Measurements from ENCODE around the gene TRIM44.
A peak's percentile ranks its signal among the peaks of the same experiment; 100 is the strongest.

TRIM44 gene

DNA sequence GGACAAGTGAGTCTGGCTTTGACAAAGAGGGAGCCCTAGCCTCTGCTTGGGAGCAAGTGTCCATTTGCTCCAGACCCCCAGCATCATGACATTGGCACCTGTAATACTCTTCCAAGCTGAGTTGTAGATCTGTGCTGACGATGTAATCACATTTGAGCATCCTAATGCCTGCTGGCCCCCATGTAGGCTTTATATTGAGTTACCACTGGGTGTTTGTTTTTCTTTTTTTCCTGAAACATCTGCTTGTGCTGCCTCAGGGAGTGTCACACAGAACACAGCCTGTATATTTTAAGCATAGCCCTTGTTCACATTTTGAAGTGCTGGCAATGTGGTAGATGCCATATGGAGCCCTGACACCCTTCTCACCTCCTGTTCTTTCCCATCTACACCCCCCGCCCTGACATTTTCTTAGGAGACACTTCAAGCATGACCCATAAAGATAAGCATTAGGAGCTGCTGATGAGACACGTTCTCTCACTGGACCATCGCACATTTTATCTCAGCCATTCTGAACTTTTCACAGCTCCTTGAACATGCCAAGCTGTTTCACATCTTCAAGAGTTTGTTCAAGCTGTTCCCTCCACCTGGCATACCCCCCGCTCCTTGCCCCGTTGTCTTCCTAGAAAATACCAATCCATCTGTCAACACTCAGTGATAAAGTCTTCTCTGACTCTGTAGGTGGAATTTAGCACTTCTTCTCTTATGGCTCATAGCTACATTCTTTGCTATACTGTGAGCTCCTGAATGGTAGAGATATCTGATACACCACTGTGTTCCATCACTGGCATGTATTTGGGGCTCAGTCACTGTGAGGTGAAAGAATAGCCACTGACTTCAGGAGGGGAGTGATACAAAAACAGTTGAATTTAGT, 128.7 kb downstream of the TRIM44 start:
- no peak for DNase-seq (ENCODE audit: low spot score)

DNA sequence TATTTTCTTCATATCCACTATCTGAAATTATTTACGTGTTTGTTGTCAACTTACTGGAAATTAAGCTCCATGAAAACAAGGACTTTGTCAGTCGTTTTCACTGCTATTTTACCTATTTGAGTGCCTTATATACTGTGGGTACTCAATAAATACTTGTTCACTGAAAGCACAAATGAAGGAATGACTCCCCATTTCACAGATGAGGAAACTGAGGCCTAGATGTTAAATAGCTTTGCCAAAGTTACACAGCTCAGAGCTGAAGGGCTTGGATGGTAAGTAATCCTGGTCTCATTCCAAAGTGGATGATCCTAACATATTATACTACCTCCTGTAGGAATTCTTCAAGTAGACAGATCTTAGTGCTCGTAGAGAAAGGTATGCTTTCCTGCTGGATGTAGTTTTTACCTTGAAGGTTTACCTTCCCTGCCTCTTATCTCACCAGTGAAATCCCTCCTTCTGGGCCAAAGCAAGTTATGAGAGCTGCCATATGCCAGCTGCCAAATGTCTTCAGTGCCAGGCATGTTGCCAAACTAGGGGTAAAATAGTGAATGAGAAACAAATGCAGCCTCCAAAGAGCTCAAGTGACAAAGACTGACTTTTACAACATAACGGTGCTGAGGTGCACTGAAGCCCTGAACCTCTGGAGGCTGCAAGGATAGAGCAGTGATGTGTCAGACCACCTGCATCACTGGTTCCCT, 129.7 kb downstream of the TRIM44 start:
- no peak for DNase-seq (ENCODE audit: low spot score)

DNA sequence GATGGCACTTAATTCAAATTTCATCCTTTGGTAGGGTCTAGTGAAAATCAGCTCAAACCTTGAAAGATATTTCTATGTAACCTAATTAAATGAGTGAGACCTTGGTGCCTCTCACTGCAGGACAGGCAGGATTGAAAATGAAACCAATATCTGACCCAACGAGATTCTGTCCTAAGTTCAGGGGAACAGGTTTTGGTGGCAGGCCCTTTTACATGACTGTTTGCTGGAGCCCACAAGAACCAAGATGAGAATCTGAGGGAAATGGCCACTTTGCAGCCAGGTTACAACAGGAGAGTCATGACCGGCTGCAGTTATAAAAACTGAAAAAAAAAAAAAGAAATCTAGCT, 130.2 kb downstream of the TRIM44 start:
- no peak for DNase-seq (ENCODE audit: low spot score)

DNA sequence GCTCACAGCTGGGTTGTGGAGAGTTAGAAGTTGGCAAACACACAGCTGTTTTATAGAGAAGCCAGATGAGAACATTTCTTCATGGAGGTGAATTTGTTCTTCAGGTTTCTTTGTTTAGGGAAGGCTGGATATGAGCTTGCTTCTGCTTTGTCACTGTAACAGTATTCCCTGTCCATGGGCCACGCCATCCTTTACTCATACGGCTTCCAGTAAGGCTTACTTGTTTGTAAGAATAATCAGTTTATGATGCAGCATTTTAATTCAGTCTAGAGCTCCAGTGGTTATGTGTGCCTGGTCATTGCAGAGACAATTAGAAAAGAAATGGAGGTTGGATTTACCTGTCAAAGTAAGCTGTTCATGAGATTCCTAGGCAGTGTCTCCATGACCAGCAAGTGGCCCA, 131.8 kb downstream of the TRIM44 start:
- no peak for DNase-seq (ENCODE audit: low spot score)

DNA sequence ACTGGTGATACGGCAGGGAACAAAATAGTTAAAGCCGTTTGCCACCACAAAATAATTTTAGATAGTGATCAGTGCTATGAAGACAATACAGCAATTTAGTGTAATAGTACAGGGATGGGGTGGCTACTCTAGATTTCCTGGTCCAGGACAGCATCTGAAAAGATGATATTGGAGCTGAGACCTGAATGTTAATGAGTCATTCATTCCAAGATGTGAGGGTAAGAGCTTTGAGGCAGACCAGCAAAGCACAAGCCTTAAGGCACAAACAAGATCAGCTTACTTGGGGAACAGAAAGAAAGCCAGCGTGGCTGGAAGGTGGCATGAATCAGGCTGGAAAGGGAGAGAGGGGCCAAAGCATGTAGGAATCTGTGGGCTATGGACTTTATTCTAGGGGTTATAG, 132.3 kb downstream of the TRIM44 start:
- no peak for DNase-seq (ENCODE audit: low spot score)

DNA sequence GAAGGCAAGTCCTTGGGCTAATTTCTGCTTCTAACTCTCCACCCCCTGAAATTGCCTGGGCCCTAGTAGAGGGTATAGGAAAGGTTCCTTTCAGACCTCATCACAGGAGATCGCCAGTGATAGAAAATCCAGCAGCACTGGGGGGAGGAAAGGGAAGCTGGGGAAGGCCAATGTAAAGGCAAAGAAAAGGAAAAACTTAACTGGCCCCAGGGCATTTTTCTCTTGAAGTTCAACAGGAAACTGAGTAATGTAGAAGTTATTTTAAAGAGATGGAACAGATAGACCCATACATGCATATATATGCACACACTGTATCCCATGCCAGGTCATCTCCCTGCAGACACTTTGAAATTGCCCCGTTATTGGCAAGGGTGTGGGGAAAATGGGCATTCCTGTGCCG, 134.0 kb downstream of the TRIM44 start:
- no peak for DNase-seq (ENCODE audit: low spot score)

DNA sequence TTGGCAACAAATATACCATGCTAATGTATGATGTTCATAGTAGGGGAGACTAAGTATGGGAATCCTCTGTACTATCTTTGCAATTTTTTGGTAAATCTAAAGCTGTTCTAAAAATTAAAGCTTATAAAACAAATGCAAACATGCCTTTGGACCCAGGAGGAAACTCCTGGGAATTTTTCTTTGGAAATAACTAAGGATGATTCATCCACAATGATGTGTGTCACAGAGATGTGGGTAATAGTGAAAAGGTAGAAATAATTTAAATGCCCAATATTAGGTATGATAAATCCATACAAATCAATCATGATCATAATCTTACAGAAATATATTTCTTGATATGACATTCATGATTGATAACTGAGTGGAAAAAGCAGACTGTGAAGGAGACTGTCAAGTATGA, 135.8 kb downstream of the TRIM44 start:
- no peak for DNase-seq (ENCODE audit: low spot score)

DNA sequence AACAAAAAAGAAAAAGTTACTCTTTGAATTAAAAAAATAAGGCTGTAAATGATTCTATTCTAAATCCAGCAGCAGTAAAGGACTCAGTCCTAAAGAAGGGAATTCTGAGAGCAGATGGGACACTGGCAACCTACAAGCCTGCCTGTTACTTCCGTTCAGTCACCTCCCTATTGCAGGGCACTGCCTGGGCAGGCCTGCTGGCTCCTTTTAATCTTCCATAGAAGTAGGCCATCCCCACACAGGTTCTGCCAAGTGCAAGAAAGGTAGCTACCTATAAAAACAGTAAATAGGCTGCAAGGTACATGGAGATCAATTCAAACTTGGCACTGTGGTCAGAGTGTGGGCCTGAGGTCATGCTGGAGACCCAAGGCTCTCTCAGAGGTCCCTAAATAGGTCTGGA, 136.4 kb downstream of the TRIM44 start:
- no peak for DNase-seq (ENCODE audit: low spot score)

DNA sequence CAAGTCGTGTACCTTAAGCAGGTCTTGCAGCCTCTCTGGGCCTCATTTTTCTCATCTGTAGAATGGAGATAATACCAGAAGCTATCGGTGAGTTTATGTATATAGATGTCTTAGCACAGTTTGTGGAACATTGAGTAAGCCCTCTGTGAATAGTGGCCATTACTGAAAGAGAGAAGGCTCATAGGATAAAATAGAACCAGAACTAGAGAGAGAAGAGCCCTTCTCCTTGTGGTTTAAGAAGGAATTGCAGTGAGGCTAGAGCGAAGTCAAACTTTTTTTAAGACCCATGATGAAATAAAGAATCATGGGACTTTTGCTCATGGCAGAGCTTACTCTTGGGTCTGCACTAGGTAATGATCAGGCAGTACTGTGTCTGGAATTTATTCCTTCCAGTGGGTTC, 137.1 kb downstream of the TRIM44 start:
- DNase-seq (ENCODE audit: low spot score), result peak; percentile 12

DNA sequence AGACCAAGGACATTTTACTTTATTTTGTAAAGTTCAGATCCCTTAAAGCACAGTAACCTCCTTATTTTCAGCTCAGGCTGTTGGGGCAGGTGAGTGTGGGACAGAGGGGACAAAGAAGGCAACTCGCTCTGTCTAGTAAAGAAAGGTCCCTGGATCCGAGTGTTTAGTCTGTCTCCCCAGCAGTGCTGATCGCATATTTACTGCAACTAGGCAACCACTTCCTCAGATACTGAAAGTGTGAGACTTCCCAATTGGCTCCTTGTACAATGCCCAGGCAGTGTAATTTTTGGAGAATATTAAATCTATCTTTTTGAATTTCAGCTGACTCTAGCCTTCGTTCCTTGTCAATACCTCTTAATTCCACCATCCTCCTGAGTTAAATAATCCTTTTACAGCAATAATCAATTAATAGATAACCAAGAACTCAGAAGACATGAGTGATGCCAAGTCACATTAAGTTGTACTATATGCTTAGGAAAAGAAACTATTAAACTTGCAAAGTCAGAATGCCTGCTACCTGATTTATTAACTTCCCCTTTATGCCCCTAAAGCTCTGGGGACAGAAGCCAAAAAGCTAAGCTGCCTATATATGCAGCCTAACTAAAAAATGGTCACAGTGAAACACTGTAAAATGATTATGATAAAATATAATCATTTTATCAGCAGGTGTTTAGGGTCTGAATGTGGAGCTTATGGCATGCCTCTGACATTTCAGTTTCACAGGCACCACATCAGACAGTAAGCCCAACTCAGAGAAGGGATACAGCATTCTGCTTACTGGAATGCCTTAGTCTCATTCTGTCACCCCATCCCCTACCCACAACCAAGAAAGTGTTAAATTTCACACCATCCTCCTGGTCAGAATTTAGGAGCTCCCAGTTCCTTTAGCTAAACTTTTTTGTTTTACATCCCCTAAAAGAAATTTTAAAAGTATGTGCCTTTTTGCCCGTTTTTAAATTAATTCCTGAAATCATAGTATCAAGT, 138.7 kb downstream of the TRIM44 start:
- DNase-seq (ENCODE audit: low spot score), result no peak

DNA sequence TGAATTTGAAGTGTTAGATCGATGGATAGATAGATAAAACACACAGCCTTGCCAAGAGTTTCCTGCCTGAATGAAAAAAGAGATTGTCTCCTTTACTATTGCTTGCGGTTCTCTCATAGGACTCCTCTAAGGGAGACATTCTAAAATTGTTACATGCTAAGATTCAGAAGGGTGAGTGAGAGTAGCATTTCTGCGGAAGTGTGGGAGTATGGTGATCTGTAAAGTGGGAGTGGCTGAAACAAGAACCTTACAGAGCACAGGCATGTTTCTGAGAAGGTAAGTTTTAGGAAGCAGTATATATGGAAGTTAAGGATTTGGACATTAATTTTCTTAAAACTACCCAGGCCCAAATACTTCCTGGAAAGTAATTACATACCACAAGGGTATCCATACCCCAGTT, 139.6 kb downstream of the TRIM44 start:
- no peak for DNase-seq (ENCODE audit: low spot score)

DNA sequence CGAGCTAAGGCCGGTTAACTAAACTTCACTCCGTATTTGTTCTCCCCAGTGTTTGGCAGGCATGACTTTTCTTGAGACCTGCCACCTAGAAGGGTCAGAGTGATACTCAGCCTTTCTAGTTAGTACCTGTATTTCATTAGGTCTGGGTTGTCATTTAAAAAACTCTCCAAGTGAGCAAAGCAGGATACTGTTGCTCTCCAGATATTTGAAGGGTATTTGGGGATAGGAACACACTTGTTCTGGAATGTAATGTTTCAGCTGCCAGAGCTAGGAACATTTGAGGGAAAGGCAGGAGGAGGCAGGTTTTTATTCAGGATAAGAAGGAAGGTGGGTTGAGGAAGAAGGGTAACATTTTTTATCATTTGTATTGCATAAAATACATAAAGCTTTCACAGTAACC, 140.1 kb downstream of the TRIM44 start:
- no peak for DNase-seq (ENCODE audit: low spot score)

DNA sequence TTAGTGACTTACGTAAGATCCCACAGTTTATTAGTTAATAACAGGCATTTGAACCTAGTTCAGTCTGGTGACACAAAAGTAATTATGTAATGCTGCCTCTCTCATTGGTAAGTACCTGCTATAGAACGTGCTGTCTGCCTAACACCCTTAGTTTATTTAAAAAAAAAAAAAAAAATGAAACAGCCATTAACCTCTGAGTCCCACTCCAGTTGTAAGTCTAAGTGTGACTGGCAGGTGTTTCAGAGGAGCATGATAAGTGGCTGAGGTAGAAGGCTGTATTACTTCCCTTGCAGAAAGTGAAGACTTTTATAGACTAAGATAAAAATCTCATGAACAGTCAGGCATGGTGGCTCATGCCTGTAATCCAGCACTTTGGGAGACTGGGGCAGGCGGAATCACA, 140.5 kb downstream of the TRIM44 start:
- DNase-seq (ENCODE audit: low spot score), result no peak

DNA sequence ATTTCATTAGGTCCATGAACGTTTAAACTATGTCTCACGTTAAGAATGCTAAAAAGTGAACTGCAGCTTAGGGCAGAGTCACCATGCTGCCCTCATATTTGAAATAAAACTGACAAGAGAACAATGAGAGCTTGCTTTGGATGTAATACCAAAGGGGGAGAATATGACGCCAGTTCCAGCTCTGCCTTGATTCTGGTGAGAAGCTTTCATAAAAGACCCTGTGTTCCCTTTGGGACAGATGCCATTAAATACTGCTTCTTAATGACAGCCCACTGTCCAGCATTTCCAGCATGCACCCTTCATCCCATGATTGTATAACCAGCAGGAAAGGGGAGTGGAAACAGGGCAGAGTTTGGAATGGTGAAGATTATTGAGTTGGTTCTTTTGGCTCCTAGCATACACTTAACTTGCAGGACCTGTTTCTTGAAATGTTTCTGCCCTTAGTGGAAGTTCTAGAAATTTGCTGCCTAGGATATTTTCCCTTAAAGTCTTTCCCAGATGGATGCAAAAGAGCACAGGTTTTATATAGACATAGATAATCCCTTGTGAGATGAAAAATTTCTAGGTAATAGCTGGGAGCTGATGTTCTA, 142.0 kb downstream of the TRIM44 start:
- DNase-seq (ENCODE audit: low spot score), result no peak

DNA sequence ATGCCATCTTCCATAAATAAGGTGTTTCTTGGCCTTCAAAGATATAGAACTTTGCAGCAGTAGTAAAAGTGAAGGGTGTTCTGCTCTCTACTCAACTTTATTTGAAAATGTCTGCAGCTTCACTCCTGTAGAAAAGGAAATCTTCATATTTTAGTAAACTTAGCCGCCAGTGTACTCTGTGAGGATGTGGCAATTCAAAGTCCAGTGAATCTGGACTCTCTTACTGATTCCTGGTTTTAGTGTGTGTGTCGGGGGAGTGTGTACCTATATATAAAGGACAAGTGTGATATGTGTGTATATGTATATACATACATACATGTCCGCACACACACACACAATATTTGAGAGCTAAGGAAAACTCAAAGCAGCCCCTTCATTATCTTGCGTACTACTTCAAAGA, 147.0 kb downstream of the TRIM44 start:
- no peak for DNase-seq (ENCODE audit: low spot score)

DNA sequence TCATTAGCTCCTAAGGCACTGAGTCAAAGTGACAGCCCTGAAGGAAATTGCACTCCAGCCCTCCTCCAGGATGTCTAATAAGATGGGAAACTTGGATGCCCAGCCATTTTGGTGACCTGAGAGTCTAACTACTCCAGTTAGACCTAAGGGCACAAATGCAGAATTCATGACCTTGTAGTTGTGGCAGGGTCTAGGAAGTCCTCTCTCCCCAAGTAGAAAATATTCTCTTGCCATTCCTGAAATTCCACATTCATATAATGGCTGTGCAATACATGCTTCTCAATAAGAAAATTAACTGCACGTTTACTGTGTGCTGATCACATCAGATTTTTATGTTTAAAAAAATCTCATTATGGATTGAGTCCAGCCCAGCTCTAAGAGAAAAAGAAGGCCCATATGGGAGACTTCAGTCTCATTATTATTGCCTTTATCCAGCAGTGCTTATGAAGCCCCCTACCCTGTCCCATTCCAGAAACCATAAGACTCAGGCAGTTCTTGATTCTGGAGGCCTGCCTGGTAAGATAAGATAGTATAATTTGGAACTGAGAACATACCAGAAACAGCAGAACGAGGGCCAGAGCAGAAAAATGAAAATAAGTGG, 147.6 kb downstream of the TRIM44 start:
- DNase-seq (ENCODE audit: low spot score), result no peak

DNA sequence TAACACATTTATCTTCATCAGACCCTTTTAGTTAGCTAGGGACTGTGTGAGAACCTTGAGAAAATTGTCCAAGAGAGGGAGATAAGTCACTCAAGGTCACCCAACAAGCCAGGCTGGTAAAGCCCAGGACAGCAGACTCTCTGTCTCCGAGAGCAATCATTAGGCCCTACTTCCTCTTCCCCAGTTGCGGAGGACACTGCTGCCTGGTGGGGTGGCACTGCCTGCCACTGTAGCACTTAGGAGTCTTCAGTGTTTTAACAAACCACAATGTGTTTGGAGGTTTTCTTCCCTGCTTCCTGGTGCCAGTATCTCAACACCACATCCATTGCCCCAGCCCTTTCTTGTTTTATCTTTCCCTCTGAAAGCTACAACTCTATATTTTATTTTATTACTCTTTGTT, 149.2 kb downstream of the TRIM44 start:
- no peak for DNase-seq (ENCODE audit: low spot score)

DNA sequence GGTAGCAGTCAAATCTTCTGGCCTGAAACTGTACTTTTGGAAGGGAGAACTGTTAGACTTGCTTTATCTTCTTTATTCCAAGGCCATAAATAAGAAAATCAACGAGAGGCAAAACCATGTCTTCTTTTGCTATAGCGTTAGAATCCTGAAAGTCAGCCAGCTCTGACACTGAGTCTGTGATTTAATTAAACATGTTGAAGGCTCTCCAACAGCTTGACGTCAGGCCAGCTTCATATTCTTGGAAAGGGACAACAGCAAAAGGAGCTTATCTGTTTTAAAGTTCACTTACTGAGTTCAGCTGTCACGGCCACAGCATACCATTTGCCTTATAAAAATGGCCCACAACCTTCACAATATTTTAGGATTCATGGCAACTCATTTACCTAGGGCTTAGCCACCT, 150.3 kb downstream of the TRIM44 start:
- DNase-seq (ENCODE audit: low spot score), result no peak

DNA sequence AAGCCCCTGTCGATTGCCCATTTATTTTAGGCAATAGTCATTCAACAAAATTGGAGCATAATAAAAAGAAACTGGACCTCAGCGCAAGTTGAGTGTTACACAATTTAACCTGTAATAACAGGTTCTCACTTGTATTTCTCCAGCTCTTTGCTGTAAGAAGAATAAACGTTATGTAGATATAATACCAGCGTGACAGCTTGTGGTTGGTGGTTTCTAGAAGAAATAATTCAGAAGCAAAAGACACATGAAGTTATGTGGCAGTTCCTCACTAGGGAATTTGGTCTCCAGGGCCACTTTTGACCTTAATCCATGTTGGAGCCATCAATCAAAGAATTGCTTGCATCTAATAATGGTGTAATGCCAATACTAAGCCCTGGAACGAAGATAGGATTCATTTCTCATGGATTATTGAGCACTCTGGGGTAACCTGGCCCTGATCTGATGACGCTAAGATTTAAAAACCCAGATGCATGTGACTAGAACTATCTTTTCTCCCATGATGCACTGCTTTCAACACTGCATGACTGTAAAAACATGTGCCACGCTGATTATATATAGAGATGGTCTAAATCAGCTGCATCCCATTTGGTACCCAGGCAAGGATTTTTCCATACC, 151.6 kb downstream of the TRIM44 start:
- DNase-seq (ENCODE audit: low spot score), result no peak

DNA sequence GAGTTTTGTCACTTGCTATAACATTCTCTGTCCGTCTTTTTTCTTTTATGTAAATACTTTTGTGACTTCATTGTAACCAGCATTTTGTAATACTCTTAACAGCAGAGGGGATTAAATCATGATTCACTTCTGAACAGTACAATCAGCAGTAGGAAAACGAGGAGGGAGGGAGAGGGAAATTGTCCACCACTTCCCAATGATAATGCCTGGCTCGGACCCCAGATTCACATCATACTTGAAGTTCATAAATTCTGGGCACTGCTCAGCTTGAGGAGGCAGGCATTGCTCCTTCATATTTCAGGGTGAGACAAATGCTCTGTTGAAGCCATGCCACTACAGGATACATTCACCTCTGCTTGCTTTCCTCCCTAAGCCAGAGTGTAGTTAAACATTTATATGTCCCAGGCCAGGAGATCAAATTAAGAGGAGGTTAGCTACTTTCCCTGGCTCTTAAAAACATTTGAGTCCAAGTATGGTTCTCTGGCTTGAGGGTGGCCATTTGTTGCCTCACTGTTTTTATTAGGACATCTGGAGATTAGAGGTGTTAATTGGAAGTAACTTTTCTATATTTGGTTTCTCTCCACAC, 152.2 kb downstream of the TRIM44 start:
- DNase-seq (ENCODE audit: low spot score), result no peak
